PC-9 (cell line): ENCODE results near the gene CKAP5. TPM values are rescaled to one million over a fixed set of nuclear protein-coding genes. Genes with fewer than 3 reads are reported as not detected.

Source experiments
- BruUV-seq: library from RNA; stranded (reverse); fragments of 400-500 nt; replicated peaks from 2 replicates; lab custom pipeline; 2021; lab: Mats Ljungman, UMichigan
- CTCF ChIA-PET: fragments of 300-600 bp; sonication (Branson Sonifier 250); formaldehyde crosslinking; loops from one replicate; lab custom pipeline; 2022; ENCODE audit warnings: antibody characterized with exemption; lab: Charles Lee
- POLR2A ChIA-PET: fragments of 300-600 bp; sonication (Branson Sonifier 250); formaldehyde crosslinking; loops from one replicate; lab custom pipeline; 2022; ENCODE audit warnings: antibody characterized with exemption; ENCODE audit not compliant: unreplicated experiment; lab: Charles Lee
- DNase-seq, 2 experiments: peaks; one replicate each; pipeline versions ENCODE4 v3.0.0 to v3.0.0-alpha.2; 2015 to 2022; ENCODE audit warnings: mixed read lengths in 1 of 2
- H2AFZ ChIP-seq: fragments of 200-600 bp; sonication (generic); 2 replicates; pipeline ENCODE4 v1.8.1; 2017; ENCODE audit warnings: antibody characterized with exemption
- H3F3A ChIP-seq: fragments of 200-600 bp; sonication (generic); 2 replicates; pipeline ENCODE4 v1.8.1; 2017; ENCODE audit warnings: antibody characterized with exemption, mild to moderate bottlenecking, low read depth; ENCODE audit not compliant: insufficient read depth
- H3K27ac ChIP-seq: fragments of 200-600 bp; sonication (generic); 2 replicates; pipeline ENCODE4 v1.6.1; 2016; ENCODE audit warnings: mixed run types
- H3K27me3 ChIP-seq: fragments of 200-600 bp; sonication (generic); 2 replicates; pipeline ENCODE4 v1.6.1; 2016; ENCODE audit warnings: low read depth, mixed run types; ENCODE audit not compliant: insufficient read depth
- H3K36me3 ChIP-seq: fragments of 200-600 bp; sonication (generic); 2 replicates; pipeline ENCODE4 v1.6.1; 2016; ENCODE audit warnings: low read depth, mixed run types
- H3K4me1 ChIP-seq: fragments of 200-600 bp; sonication (generic); replicated peaks from 2 replicates; pipeline ENCODE4 v1.6.1; 2016; ENCODE audit warnings: mixed run types; ENCODE audit not compliant: insufficient read depth
- H3K4me2 ChIP-seq: fragments of 200-600 bp; sonication (generic); 2 replicates; pipeline ENCODE4 v1.6.1; 2017; ENCODE audit warnings: mixed run types
- H3K4me3 ChIP-seq: fragments of 200-600 bp; sonication (generic); 2 replicates; pipeline ENCODE4 v1.6.1; 2016; ENCODE audit warnings: mixed run types
- H3K79me2 ChIP-seq: fragments of 200-600 bp; sonication (generic); 2 replicates; pipeline ENCODE4 v1.6.1; 2017; ENCODE audit warnings: low read depth, mixed run types
- H3K9me2 ChIP-seq: fragments of 200-600 bp; sonication (generic); 2 replicates; pipeline ENCODE4 v1.8.1; 2017; ENCODE audit warnings: mild to moderate bottlenecking; ENCODE audit not compliant: insufficient read depth
- H3K9me3 ChIP-seq: fragments of 200-600 bp; sonication (generic); 2 replicates; pipeline ENCODE4 v1.8.1; 2016; ENCODE audit warnings: low read depth; ENCODE audit not compliant: insufficient read depth
- H4K20me1 ChIP-seq: fragments of 200-600 bp; sonication (generic); 2 replicates; pipeline ENCODE4 v1.8.1; 2017; ENCODE audit not compliant: insufficient read depth
- CTCF ChIP-seq: fragments of 200-600 bp; sonication (generic); conservative IDR thresholded peaks from 2 replicates; pipeline ENCODE4 v1.6.1; 2017; ENCODE audit warnings: mixed run types, antibody characterized with exemption, mild to moderate bottlenecking, moderate library complexity
- EZH2 ChIP-seq: fragments of 200-600 bp; sonication (generic); IDR thresholded peaks from 2 replicates; pipeline ENCODE4 v1.8.0; 2017; ENCODE audit warnings: antibody characterized with exemption, low read depth
- intact Hi-C: fragments of 100-400 bp; cut with micrococcal nuclease; formaldehyde crosslinking; loops from one replicate; pipeline ENCODE4 v1.10.0; 2022; ENCODE audit not compliant: unreplicated experiment
- total RNA-seq: library from RNA; stranded (reverse); gene quantifications from 2 replicates; pipeline ENCODE4 v1.2.3, GENCODE V29; 2021

Gene CKAP5
- total RNA-seq, 1 experiment from 2014 or later: 195 TPM

- Histone ChIP-seq H3K9me2 (no peaks in the 10 kb centered on the region), H3K9me3 (no peaks in the 10 kb centered on the region), H3F3A (peaks cover 21% of the 10 kb centered on the region; the same call in 1 of the 2 replicates), H3K79me2 (peaks cover 94% of the 10 kb centered on the region), H3K4me3 (no peak overlapping the region), H2AFZ (no peak overlapping the region), H4K20me1 (peaks cover 44% of the 10 kb centered on the region), H3K4me2 (no peak overlapping the region), H3K27ac (no peak overlapping the region), H3K4me1 (no peaks in the 10 kb centered on the region), H3K27me3 (no peaks in the 10 kb centered on the region), H3K36me3 (no peaks in the 10 kb centered on the region)
- no peak for DNase-seq
- TF ChIP-seq EZH2 (no peak), CTCF (no peak)
- intact Hi-C loops: no loop called here
- ChIA-PET POLR2A (no interaction called here), CTCF (no interaction called here)
- BruUV-seq: no TSS peak
Observed at GRCh38 chr11:46835897-46836296, 10.2 kb downstream of the CKAP5 start.

- Histone ChIP-seq H3K4me2 (no peak overlapping the region), H3K4me3 (no peak overlapping the region), H3K4me1 (no peaks in the 10 kb centered on the region), H3K36me3 (no peaks in the 10 kb centered on the region), H2AFZ (no peak overlapping the region), H3K9me3 (no peaks in the 10 kb centered on the region), H3F3A (peaks cover 21% of the 10 kb centered on the region; the same call in 1 of the 2 replicates), H3K9me2 (no peaks in the 10 kb centered on the region), H3K27ac (no peak overlapping the region), H3K79me2 (peaks cover 94% of the 10 kb centered on the region), H4K20me1 (peaks cover 37% of the 10 kb centered on the region), H3K27me3 (no peaks in the 10 kb centered on the region)
- no peak for DNase-seq
- no peak for TF ChIP-seq CTCF
- TF ChIP-seq EZH2: no peak
- intact Hi-C loops: no loop called here
- CTCF ChIA-PET: no interaction called here
- POLR2A ChIA-PET: no interaction called here
- BruUV-seq: TSS peak; percentile 3
Observed at GRCh38 chr11:46834821-46835220, 11.3 kb downstream of the CKAP5 start.

- intact Hi-C loops: no loop called here
- Histone ChIP-seq H3K27me3 (no peaks in the 10 kb centered on the region), H3K9me2 (no peaks in the 10 kb centered on the region), H3K4me1 (no peaks in the 10 kb centered on the region), H3K27ac (no peak overlapping the region), H3K36me3 (no peaks in the 10 kb centered on the region), H2AFZ (no peak overlapping the region), H3K4me3 (no peak overlapping the region), H3F3A (peaks cover 14% of the 10 kb centered on the region), H3K4me2 (no peak overlapping the region), H4K20me1 (peaks cover 41% of the 10 kb centered on the region), H3K9me3 (no peaks in the 10 kb centered on the region), H3K79me2 (peaks cover 94% of the 10 kb centered on the region)
- BruUV-seq: no TSS peak
- POLR2A ChIA-PET: no interaction called here
- no peak for DNase-seq
- TF ChIP-seq CTCF: no peak
- TF ChIP-seq EZH2: no peak
- CTCF ChIA-PET: no interaction called here
Observed at GRCh38 chr11:46832511-46833214, 13.4 kb downstream of the CKAP5 start.
